Cardiac muscle cell (in vitro differentiated cells and primary cell): ENCODE measurements around the gene NSD1. TPM values are rescaled to one million over a fixed set of nuclear protein-coding genes. Genes with fewer than 3 reads are reported as not detected.

Source experiments
- DNase-seq, 2 donors: peaks; one replicate each; pipeline versions ENCODE4 v3.0.0 to v3.0.0-alpha.2; 2010 to 2017; ENCODE audit warnings: low read depth in 1 of 2, low spot score in 1 of 2
- H3K27ac ChIP-seq: fragments of 200-600 bp; sonication (generic); 2 replicates; pipeline ENCODE4 v1.5.1; 2016
- H3K27me3 ChIP-seq: fragments of 200-600 bp; sonication (generic); 2 replicates; pipeline ENCODE4 v1.6.0; 2016; ENCODE audit warnings: control low read depth
- H3K36me3 ChIP-seq: fragments of 200-600 bp; sonication (generic); 2 replicates; pipeline ENCODE4 v1.5.1; 2016; ENCODE audit warnings: control low read depth
- H3K4me1 ChIP-seq: fragments of 200-600 bp; sonication (generic); 2 replicates; pipeline ENCODE4 v1.8.1; 2017; ENCODE audit warnings: low read depth, mild to moderate bottlenecking, mixed run types
- H3K4me3 ChIP-seq: fragments of 200-600 bp; sonication (generic); 2 replicates; pipeline ENCODE4 v1.5.1; 2016; ENCODE audit warnings: mild to moderate bottlenecking
- H3K9me3 ChIP-seq: fragments of 200-600 bp; sonication (generic); 2 replicates; pipeline ENCODE4 v1.5.1; 2017; ENCODE audit warnings: low read depth, mild to moderate bottlenecking, control low read depth
- CTCF ChIP-seq: IDR thresholded peaks from 2 replicates; pipeline ENCODE4 v1.5.1; 2012; ENCODE audit warnings: low read depth, mild to moderate bottlenecking, low read length
- polyA plus RNA-seq: library from polyadenylated mRNA; unstranded; fragments of >200 nt; fragmentation: Nextera tagmentation; extraction: Ambion mirVana; gene quantifications from 2 replicates; pipeline ENCODE4 v1.2.1, GENCODE V29; 2016
- total RNA-seq: library from RNA; depleted of rRNA; stranded (reverse); fragments of >200 nt; gene quantifications from 2 replicates; pipeline ENCODE4 v1.2.3, GENCODE V29; 2016

The NSD1 gene
- total and polyA plus RNA-seq, 2 experiments from 2014 or later = 37.8 to 37.9 TPM

GRCh38 chr5:177295924-177296323 is 162.4 kb downstream of the NSD1 start:
- H3K4me3 ChIP-seq = no peak overlapping the region
- no peaks in the 10 kb centered on the region for H3K4me1 ChIP-seq
- peaks cover 41% of the 10 kb centered on the region for H3K36me3 ChIP-seq
- no peak for DNase-seq
- no peak overlapping the region for H3K27ac ChIP-seq
- H3K27me3 ChIP-seq = no peaks in the 10 kb centered on the region
- H3K9me3 ChIP-seq = no peaks in the 10 kb centered on the region
- no peak for TF ChIP-seq CTCF

- H3K4me1 ChIP-seq = no peaks in the 10 kb centered on the region
- peaks cover 44% of the 10 kb centered on the region for H3K36me3 ChIP-seq
- TF ChIP-seq CTCF = no peak
- H3K27me3 ChIP-seq = no peaks in the 10 kb centered on the region
- no peak for DNase-seq
- no peak overlapping the region for H3K4me3 ChIP-seq
- no peaks in the 10 kb centered on the region for H3K9me3 ChIP-seq
- H3K27ac ChIP-seq = no peak overlapping the region
Measured at GRCh38 chr5:177296581-177296980, 163.0 kb downstream of the NSD1 start.

GRCh38 chr5:177297922-177298321 is 164.3 kb downstream of the NSD1 start:
- H3K4me1 ChIP-seq = no peaks in the 10 kb centered on the region
- H3K4me3 ChIP-seq = no peak overlapping the region
- no peak overlapping the region for H3K27ac ChIP-seq
- no peak for DNase-seq
- no peaks in the 10 kb centered on the region for H3K9me3 ChIP-seq
- no peak for TF ChIP-seq CTCF
- peaks cover 34% of the 10 kb centered on the region for H3K36me3 ChIP-seq
- no peaks in the 10 kb centered on the region for H3K27me3 ChIP-seq

- H3K27ac ChIP-seq = peak overlapping the region; percentile 50
Measured at GRCh38 chr5:177299697-177300096, 166.1 kb downstream of the NSD1 start.

GRCh38 chr5:177300236-177300880 is 166.8 kb downstream of the NSD1 start:
- no peak for TF ChIP-seq CTCF
- peak; percentile 47 to 82 for DNase-seq
- H3K27ac ChIP-seq = peak overlapping the region; percentile 50
- H3K4me1 ChIP-seq = peaks cover 6% of the 10 kb centered on the region
- no peak overlapping the region for H3K4me3 ChIP-seq
- H3K27me3 ChIP-seq = no peaks in the 10 kb centered on the region
- H3K9me3 ChIP-seq = no peaks in the 10 kb centered on the region
- H3K36me3 ChIP-seq = peaks cover 15% of the 10 kb centered on the region

More at GRCh38 chr5:177299697-177300096, 166.1 kb downstream of the NSD1 start:
- Histone ChIP-seq H3K4me3 (no peak overlapping the region), H3K36me3 (peaks cover 20% of the 10 kb centered on the region), H3K9me3 (no peaks in the 10 kb centered on the region), H3K27me3 (no peaks in the 10 kb centered on the region), H3K4me1 (peaks cover 4% of the 10 kb centered on the region)
- no peak for TF ChIP-seq CTCF
- DNase-seq = no peak
